GM04503 (cell line): ENCODE measurements around the gene EHF.

ENCODE experiments used
- DNase-seq: peaks from one replicate; pipeline ENCODE4 v3.0.0-alpha.2; 2012; ENCODE audit warnings: low read depth

Gene EHF

DNA sequence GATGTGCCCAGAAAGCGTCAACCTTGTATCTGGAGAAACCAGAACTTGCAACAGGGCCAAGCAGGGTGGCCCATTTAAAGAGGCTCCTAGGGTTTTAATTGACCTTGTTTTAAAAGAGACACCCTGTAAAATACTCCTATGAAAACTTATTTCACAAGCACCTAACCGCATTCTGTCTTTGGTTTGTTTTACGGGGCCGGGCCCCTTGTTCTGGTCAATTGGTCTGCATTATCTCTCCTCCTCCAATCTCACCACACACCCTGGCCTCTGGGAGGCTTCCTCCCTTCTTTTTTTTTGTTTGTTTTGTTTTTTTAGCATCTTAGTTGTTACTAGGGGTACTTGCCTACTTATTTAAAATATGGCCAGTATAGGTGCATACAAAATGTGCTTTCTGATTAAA lies 4.7 kb downstream of the EHF start:
- DNase-seq, result no peak

DNA sequence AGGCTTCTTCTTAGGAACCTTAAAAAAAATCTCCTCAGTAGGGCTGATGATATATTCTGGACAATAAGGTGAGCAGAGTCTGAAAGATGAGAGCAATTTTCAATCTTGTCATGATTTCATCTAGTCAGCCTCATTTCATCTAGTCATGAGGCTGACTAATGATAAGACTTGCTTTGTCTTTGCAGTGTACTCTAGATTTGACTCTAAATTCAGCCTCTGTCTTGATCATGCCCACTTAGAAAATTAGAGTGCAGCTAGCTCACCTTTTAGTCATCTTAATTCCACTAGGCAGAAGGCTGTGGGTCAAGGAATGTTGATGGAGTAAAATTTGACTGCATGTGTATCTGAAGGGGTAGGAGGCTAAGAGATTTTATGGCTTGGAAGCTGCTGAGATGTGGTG lies 5.5 kb downstream of the EHF start:
- no peak for DNase-seq

DNA sequence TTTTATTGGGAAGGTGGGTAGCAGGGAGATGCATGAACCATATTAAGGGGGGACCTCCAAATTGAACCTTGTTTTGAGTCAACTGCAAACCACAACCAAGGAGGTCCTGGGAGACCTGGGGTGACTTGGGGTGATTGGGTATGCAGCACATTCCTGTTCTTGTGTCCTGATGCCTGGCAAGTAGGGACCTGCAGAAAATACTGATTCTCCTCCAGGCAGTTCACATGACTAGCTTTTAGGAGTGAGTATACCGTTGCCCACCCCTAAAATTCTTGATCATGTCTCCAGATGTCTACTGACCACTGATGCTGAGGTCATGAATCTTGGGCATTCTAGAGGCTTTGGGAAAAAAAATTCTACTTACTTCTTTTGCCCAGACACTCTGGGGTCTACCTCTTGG lies 6.3 kb downstream of the EHF start:
- DNase-seq, result no peak

DNA sequence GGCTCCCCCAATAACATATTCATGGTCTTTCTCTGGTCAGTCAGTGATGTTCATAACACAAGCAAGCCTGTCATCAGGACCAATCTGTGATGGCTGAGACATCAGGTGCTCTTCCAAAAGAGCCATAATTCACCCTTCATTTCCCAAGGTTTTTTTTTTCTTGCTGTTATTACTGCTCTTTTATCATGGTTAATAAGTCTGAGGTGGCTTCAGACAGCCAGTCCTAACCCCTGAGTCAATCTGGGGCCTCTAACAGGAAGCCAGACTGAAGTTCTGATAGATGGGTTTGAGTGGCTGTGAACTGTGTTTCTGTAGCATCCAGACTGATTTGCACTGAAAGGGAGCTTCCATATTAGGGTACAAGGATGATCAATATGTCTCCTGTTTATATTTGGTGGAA lies 8.8 kb downstream of the EHF start:
- DNase-seq, result no peak

DNA sequence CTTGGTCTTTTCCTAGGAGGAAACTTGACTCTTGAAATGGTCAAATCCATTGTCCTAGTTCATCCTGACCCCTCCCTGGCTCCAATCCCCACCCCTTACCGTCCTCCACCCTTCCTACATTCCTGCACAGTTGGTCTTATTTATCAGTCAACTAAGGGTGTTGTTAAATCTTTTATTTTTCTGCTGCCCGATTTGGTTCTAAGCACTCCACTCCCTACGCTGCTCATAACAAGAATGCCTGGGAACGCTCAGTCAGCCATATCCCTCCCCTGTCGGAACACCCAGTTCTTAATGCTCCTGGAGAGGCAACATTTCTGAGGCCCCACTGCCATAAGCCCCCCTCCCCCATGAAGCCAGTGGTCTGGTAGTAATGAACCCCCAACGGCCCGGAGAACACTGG lies 9.7 kb downstream of the EHF start:
- DNase-seq, result no peak

GRCh38 chr11:34631297-34631696 lies 10.4 kb downstream of the EHF start:
- DNase-seq, result no peak

- DNase-seq, result no peak
Observed at GRCh38 chr11:34631737-34632104, 10.8 kb downstream of the EHF start.

GRCh38 chr11:34632105-34632791 lies 11.4 kb downstream of the EHF start:
- DNase-seq, result no peak

DNA sequence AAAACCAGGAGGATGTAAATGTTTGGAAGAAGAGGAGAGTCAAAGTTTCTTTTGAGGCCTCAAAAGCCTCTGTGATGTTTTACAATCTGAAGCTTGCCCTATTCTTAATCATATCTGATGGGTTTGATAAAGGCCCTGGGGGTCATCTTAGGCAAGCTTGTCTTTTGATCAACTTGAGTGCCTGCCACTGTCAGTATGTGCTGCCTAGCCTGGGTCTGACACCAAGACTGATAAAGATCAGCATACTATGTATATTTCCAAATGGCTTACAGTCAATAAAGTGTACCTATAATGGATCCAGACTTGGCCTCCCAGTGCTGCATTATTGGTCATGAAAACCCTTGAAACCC lies 12.7 kb downstream of the EHF start:
- no peak for DNase-seq

- DNase-seq, result no peak
Observed at GRCh38 chr11:34633990-34634693, 13.2 kb downstream of the EHF start.

- DNase-seq, result no peak
Observed at GRCh38 chr11:34634694-34635062, 13.8 kb downstream of the EHF start.

- no peak for DNase-seq
Observed at GRCh38 chr11:34636127-34636526, 15.2 kb downstream of the EHF start.

- DNase-seq, result no peak
Observed at GRCh38 chr11:34637303-34637702, 16.4 kb downstream of the EHF start.

GRCh38 chr11:34638897-34639296 lies 18.0 kb downstream of the EHF start:
- no peak for DNase-seq

DNA sequence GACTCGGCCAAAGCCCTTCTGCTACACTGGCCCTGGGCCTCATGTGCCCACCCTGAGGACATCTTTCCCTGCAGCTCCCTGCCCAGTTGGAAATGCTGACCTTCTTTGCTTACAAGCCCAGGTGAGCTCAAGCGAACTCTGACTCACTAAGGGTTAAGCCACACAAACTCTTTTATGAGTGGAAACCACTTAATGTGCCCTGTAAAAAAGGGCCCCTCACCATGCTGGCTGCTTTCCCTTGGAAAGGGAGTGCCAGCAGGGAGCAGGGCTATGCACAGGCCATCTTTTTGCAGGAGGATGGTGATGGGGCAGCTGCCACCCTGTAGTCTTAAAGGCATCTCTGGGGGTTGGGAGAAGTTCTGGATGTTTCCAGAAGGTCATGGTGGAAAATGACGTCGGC lies 18.7 kb downstream of the EHF start:
- DNase-seq, result no peak

- DNase-seq, result no peak
Observed at GRCh38 chr11:34640050-34640923, 19.4 kb downstream of the EHF start.

GRCh38 chr11:34640924-34641275 lies 20.0 kb downstream of the EHF start:
- no peak for DNase-seq

GRCh38 chr11:34641456-34641855 lies 20.6 kb downstream of the EHF start:
- no peak for DNase-seq

- no peak for DNase-seq
Observed at GRCh38 chr11:34642001-34642554, 21.2 kb downstream of the EHF start.

DNA sequence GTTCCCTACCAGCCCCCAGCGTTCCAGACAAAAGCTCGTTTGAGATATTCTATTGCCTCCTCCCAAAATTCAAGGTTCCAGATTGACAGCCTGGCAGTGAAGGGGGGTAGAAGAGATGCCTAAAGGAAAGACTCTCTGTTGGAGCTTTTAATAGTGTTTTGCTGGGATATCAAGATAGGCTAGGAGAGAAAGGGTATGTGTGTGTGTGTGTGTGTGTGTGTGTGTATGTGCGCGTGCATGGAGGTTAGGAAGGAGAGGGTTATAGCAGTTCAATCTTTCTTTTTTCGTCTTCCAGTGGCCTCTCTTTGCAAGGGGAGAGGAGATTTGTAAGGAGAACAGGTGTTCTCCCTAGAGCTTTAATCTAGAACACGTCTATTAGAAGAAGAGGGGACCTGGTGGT lies 22.0 kb downstream of the EHF start:
- DNase-seq, result no peak

- no peak for DNase-seq
Observed at GRCh38 chr11:34643311-34643710, 22.4 kb downstream of the EHF start.

DNA sequence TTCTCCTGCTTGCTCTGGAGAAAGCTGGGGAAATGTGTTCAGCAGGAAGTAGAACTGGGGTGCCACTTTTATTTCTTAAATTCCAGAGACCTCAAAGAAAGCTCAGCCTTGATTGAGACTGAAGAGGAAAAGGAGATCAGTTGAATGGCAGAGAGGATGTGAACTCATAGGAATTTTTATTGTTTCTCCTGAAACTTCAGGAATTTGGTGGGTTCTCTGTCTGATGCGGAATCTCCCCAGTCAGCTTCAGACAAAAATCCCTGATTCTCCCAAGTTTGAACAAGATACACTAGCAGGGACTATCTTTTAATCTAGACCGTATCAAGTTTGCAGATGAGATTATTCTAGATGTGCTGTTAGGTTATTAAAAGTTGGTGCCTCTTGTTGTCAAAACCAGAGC lies 23.0 kb downstream of the EHF start:
- DNase-seq, result no peak
